ENCODE data around the gene COPZ2. TPM values are rescaled to one million over a fixed set of nuclear protein-coding genes. Genes with fewer than 3 reads are reported as not detected.

COPZ2 gene
- total RNA-seq, 1 experiment from 2014 or later = not detected

GRCh38 chr17:48011405-48012150 lies 26.0 kb downstream of the COPZ2 start:
- DNase-seq (ENCODE audit: low spot score) = peak; percentile 88
- TF ChIP-seq EZH2 (IDR thresholded peaks at IDR 0.05; ENCODE audit: borderline replicate concordance, low read depth, low read length, poor library complexity, severe bottlenecking) = no peak
- peak; percentile 81 for TF ChIP-seq CTCF (conservative IDR thresholded peaks at IDR 0.05; ENCODE audit: low read depth, low read length)
- no TSS peak for BruUV-seq (replicated peaks)
- H3K27me3 ChIP-seq (replicated peaks; ENCODE audit: insufficient read depth, low read depth, low read length, poor library complexity) = no peaks in the 10 kb centered on the region
- peak overlapping the region; percentile 71 for H3K27ac ChIP-seq (ENCODE audit: low read depth, low read length, poor library complexity, severe bottlenecking)
- H3K36me3 ChIP-seq (ENCODE audit: insufficient read depth, low read length, poor library complexity, severe bottlenecking) = no peaks in the 10 kb centered on the region
- ChIA-PET POLR2A (ENCODE audit: low non-redundant PET) (interaction anchor here (0.6 to 1.0 kb wide), 2 partner anchors 9 to 44 kb away, joined by 3 to 14 read pairs; no protein-coding TSS in a partner anchor), CTCF (interaction anchor here (0.6 to 2.3 kb wide), 4 partner anchors 8 to 41 kb away, joined by 5 to 12 read pairs (median 8); partner anchors contain the start of gene CDK5RAP3)
- no peaks in the 10 kb centered on the region for H3K9me3 ChIP-seq (ENCODE audit: low read depth, low read length, poor library complexity, severe bottlenecking)
- H3K4me3 ChIP-seq (ENCODE audit: low read depth, low read length, poor library complexity, severe bottlenecking) = peak overlapping the region; percentile 42
- intact Hi-C loops (cut with micrococcal nuclease; ENCODE audit: unreplicated experiment) = no loop called here
- H3K4me1 ChIP-seq (ENCODE audit: insufficient read depth, low read length, poor library complexity, severe bottlenecking) = peaks cover 54% of the 10 kb centered on the region

GRCh38 chr17:48010193-48010592 lies 27.4 kb downstream of the COPZ2 start:
- Histone ChIP-seq H3K27me3 (replicated peaks; ENCODE audit: insufficient read depth, low read depth, low read length, poor library complexity) (no peaks in the 10 kb centered on the region), H3K27ac (ENCODE audit: low read depth, low read length, poor library complexity, severe bottlenecking) (no peak overlapping the region), H3K9me3 (ENCODE audit: low read depth, low read length, poor library complexity, severe bottlenecking) (no peaks in the 10 kb centered on the region), H3K4me3 (ENCODE audit: low read depth, low read length, poor library complexity, severe bottlenecking) (no peak overlapping the region), H3K4me1 (ENCODE audit: insufficient read depth, low read length, poor library complexity, severe bottlenecking) (peaks cover 54% of the 10 kb centered on the region), H3K36me3 (ENCODE audit: insufficient read depth, low read length, poor library complexity, severe bottlenecking) (no peaks in the 10 kb centered on the region)
- intact Hi-C loops (cut with micrococcal nuclease; ENCODE audit: unreplicated experiment) = no loop called here
- DNase-seq (ENCODE audit: low spot score) = no peak
- no TSS peak for BruUV-seq (replicated peaks)
- ChIA-PET POLR2A (ENCODE audit: low non-redundant PET) (no interaction called here), CTCF (interaction anchor here (0.5 to 2.3 kb wide), 2 partner anchors 39 to 41 kb away, joined by 5 to 7 read pairs; partner anchors contain the start of gene CDK5RAP3)
- TF ChIP-seq EZH2 (IDR thresholded peaks at IDR 0.05; ENCODE audit: borderline replicate concordance, low read depth, low read length, poor library complexity, severe bottlenecking) = no peak
- TF ChIP-seq CTCF (conservative IDR thresholded peaks at IDR 0.05; ENCODE audit: low read depth, low read length) = no peak

GRCh38 chr17:48006936-48007709 lies 30.5 kb downstream of the COPZ2 start:
- no peaks in the 10 kb centered on the region for H3K27me3 ChIP-seq (replicated peaks; ENCODE audit: insufficient read depth, low read depth, low read length, poor library complexity)
- peaks cover 53% of the 10 kb centered on the region for H3K4me1 ChIP-seq (ENCODE audit: insufficient read depth, low read length, poor library complexity, severe bottlenecking)
- intact Hi-C loops (cut with micrococcal nuclease; ENCODE audit: unreplicated experiment) = no loop called here
- no peak for TF ChIP-seq CTCF (conservative IDR thresholded peaks at IDR 0.05; ENCODE audit: low read depth, low read length)
- TF ChIP-seq EZH2 (IDR thresholded peaks at IDR 0.05; ENCODE audit: borderline replicate concordance, low read depth, low read length, poor library complexity, severe bottlenecking) = no peak
- DNase-seq (ENCODE audit: low spot score) = no peak
- CTCF ChIA-PET = no interaction called here
- POLR2A ChIA-PET (ENCODE audit: low non-redundant PET) = no interaction called here
- H3K27ac ChIP-seq (ENCODE audit: low read depth, low read length, poor library complexity, severe bottlenecking) = no peak overlapping the region
- H3K9me3 ChIP-seq (ENCODE audit: low read depth, low read length, poor library complexity, severe bottlenecking) = no peaks in the 10 kb centered on the region
- no peaks in the 10 kb centered on the region for H3K36me3 ChIP-seq (ENCODE audit: insufficient read depth, low read length, poor library complexity, severe bottlenecking)
- no peak overlapping the region for H3K4me3 ChIP-seq (ENCODE audit: low read depth, low read length, poor library complexity, severe bottlenecking)
- BruUV-seq (replicated peaks) = no TSS peak
